K562 (cell line): ENCODE data around the gene DENND4C. TPM values are rescaled to one million over a fixed set of nuclear protein-coding genes. Genes with fewer than 3 reads are reported as not detected.
A peak's percentile ranks its signal among the peaks of the same experiment; 100 is the strongest.
"Not testable (repeated sequence)": the region's sequence is repeated elsewhere in the genome, so short reads cannot be mapped to it uniquely, and the experiment has no call there.

Experiments
- ATAC-seq: fragments of 200-7000 bp; cut with Tn5 transposase; 3 replicates; pipeline ENCODE4 v1.9.1; 2020; ENCODE audit warnings: moderate library complexity
- BruUV-seq: library from RNA; stranded (reverse); fragments of 400-500 nt; replicated peaks from 2 replicates; lab custom pipeline; 2021; lab: Mats Ljungman, UMichigan
- CTCF ChIA-PET: fragments of 300-600 bp; formaldehyde crosslinking; extraction: SDS; loops from one replicate; lab custom pipeline; 2021; ENCODE audit warnings: low intra/inter-chr PET ratio; lab: Yijun Ruan, JAX
- POLR2A ChIA-PET: fragments of 300-600, 350-650 bp; sonication (Branson Sonifier 250); formaldehyde crosslinking; extraction: SDS; loops from one replicate; lab custom pipeline; 2021; ENCODE audit warnings: antibody characterized with exemption, inconsistent platforms; lab: Yijun Ruan, JAX
- DNase-seq, 4 experiments: peaks; one replicate each; pipeline versions ENCODE4 v3.0.0 to v3.0.0-alpha.2; 2011 to 2018; ENCODE audit warnings: low spot score in 3 of 4, mixed read lengths in 3 of 4; ENCODE audit errors: extremely low read depth in 1 of 4
- FAIRE-seq: peaks from 2 replicates; lab custom pipeline; 2011; peaks lifted over from hg19 to GRCh38; lab: Jason Lieb, UNC
- H2AFZ ChIP-seq: 2 replicates; pipeline ENCODE4 v1.6.0; 2011; ENCODE audit warnings: low read depth, low read length, control low read depth, inconsistent platforms
- H3K27ac ChIP-seq: fragments of 200-600 bp; 3 replicates; pipeline ENCODE4 v1.8.0; 2011; ENCODE audit warnings: low read depth, mild to moderate bottlenecking, control low read depth, inconsistent platforms, low read length, moderate library complexity, mixed read lengths; ENCODE audit errors: extremely low read depth
- H3K27me3 ChIP-seq, 2 experiments: fragments of 300-600 bp in 1 of 2; 2 replicates in 1 of 2; 3 replicates in 1 of 2; pipeline versions ENCODE4 v1.6.0 to v1.8.0; 2011; ENCODE audit warnings: inconsistent platforms in 2 of 2, low read length in 2 of 2, mild to moderate bottlenecking in 1 of 2, mixed read lengths in 1 of 2, moderate library complexity in 1 of 2; ENCODE audit not compliant: control insufficient read depth in 2 of 2, insufficient read depth in 2 of 2
- H3K36me3 ChIP-seq: fragments of 300-600 bp; 3 replicates; pipeline ENCODE4 v1.8.0; 2011; ENCODE audit warnings: mild to moderate bottlenecking, low read length, inconsistent platforms; ENCODE audit not compliant: control insufficient read depth, insufficient read depth
- H3K4me1 ChIP-seq, 2 experiments: fragments of 200-600 bp in 1 of 2; replicated peaks in 1 of 2; 2 replicates in 1 of 2; 3 replicates in 1 of 2; pipeline versions ENCODE4 v1.5.1 to v1.8.0; 2011; ENCODE audit warnings: inconsistent platforms in 2 of 2, low read length in 2 of 2, mild to moderate bottlenecking in 1 of 2, mixed read lengths in 1 of 2, moderate library complexity in 1 of 2; ENCODE audit not compliant: control insufficient read depth in 2 of 2, insufficient read depth in 2 of 2
- H3K4me2 ChIP-seq: 2 replicates; pipeline ENCODE4 v1.6.1; 2011; ENCODE audit warnings: low read length, control low read depth, inconsistent platforms, mixed read lengths; ENCODE audit not compliant: insufficient read depth
- H3K4me3 ChIP-seq: fragments of 200-600 bp; sonication (generic), shearing (Covaris generic); 2 replicates; pipeline ENCODE4 v1.5.1; 2016; ENCODE audit warnings: control low read depth, inconsistent platforms
- H3K79me2 ChIP-seq: fragments of 200-600 bp; 3 replicates; pipeline ENCODE4 v1.8.0; 2011; ENCODE audit warnings: low read length, inconsistent platforms; ENCODE audit not compliant: control insufficient read depth, insufficient read depth
- H3K9ac ChIP-seq, 2 experiments: 2 replicates each; pipeline versions ENCODE4 v1.6.0 to v1.6.1; 2011; ENCODE audit warnings: low read depth in 2 of 2, low read length in 2 of 2, control low read depth in 1 of 2, inconsistent platforms in 1 of 2, mild to moderate bottlenecking in 1 of 2, mixed read lengths in 1 of 2; ENCODE audit not compliant: insufficient read depth in 1 of 2
- H3K9me1 ChIP-seq: one replicate; pipeline ENCODE4 v1.6.0; 2011; ENCODE audit warnings: inconsistent platforms, mild to moderate bottlenecking, low read length, moderate library complexity; ENCODE audit not compliant: control insufficient read depth, insufficient read depth
- H3K9me3 ChIP-seq: replicated peaks from 2 replicates; pipeline ENCODE4 v1.5.1; 2011; ENCODE audit warnings: low read depth, low read length, inconsistent platforms; ENCODE audit not compliant: control insufficient read depth, insufficient read depth
- H4K20me1 ChIP-seq: replicated peaks from 2 replicates; pipeline ENCODE4 v1.6.1; 2011; ENCODE audit warnings: low read length, inconsistent platforms, mixed read lengths; ENCODE audit not compliant: control insufficient read depth, insufficient read depth
- HLTF ChIP-seq: fragments of 450-650 bp; IDR thresholded peaks from 2 replicates; pipeline ENCODE4 v1.6.1; 2016
- MBD2 ChIP-seq: sonication (generic); IDR thresholded peaks from 2 replicates; pipeline ENCODE4 v1.6.1; 2016; ENCODE audit warnings: low read depth, borderline replicate concordance
- NUFIP1 ChIP-seq: fragments of 450-650 bp; IDR thresholded peaks from 2 replicates; pipeline ENCODE4 v1.6.1; 2018; ENCODE audit not compliant: partially characterized antibody
- PBX2 ChIP-seq, 2 experiments: IDR thresholded peaks in 1 of 2; conservative IDR thresholded peaks in 1 of 2; 2 replicates each; pipeline ENCODE4 v1.6.1; 2016; ENCODE audit warnings: low read depth in 2 of 2, mild to moderate bottlenecking in 1 of 2, missing compliant biosample characterization in 1 of 2, missing genetic modification characterization in 1 of 2, moderate library complexity in 1 of 2
- ZNF121 ChIP-seq: sonication (generic); formaldehyde crosslinking; conservative IDR thresholded peaks from 2 replicates; pipeline ENCODE4 v1.8.0; 2022; ENCODE audit warnings: missing genetic modification reagents
- ZNF589 ChIP-seq: fragments of 200-800 bp; sonication (Bioruptor generic); IDR thresholded peaks from 2 replicates; pipeline ENCODE4 v1.6.1; 2016; ENCODE audit warnings: low read depth, missing genetic modification characterization, missing compliant biosample characterization
- WGBS: fragments of 100-300 bp; shearing (Covaris generic); methylation state at CpG from one replicate; pipeline ENCODE4 v1.1.6; 2016; ENCODE audit warnings: low coverage, mixed read lengths; ENCODE audit not compliant: insufficient coverage; ENCODE audit errors: missing lambda C conversion rate; 5-methylcytosine and 5-hydroxymethylcytosine counted together
- in situ Hi-C: fragments of 300-500 bp; cut with MboI; formaldehyde crosslinking; loops from 4 replicates; pipeline ENCODE4 v1.15.0; 2018; ENCODE audit warnings: inconsistent platforms, mixed read lengths
- intact Hi-C: fragments of 100-400 bp; cut with micrococcal nuclease; formaldehyde crosslinking; loops from 2 replicates; pipeline ENCODE4 v1.14.2; 2022
- polyA plus RNA-seq, 8 experiments: library from polyadenylated mRNA; depleted of rRNA in 4 of 8; stranded (reverse) in 5 of 8; unstranded in 3 of 8; fragments of >200 nt; fragmentation: Nextera tagmentation in 2 of 8; fragmentation: Illumina TruSeq in 1 of 8; extraction: Ambion mirVana in 2 of 8; extraction: Trizol in 1 of 8; gene quantifications; 2 replicates each; pipeline versions ENCODE4 v1.2.1 to v1.2.3, GENCODE V29; 2011 to 2014; ENCODE audit warnings: inconsistent platforms in 1 of 8, missing spikeins in 1 of 8
- total RNA-seq, 7 experiments: library from RNA; depleted of rRNA in 6 of 7; stranded (reverse); fragments of >200 nt in 6 of 7; fragmentation: Illumina TruSeq in 2 of 7; extraction: Trizol in 2 of 7; gene quantifications; 2 replicates each; pipeline versions ENCODE4 v1.2.1 to v1.2.3, GENCODE V29; 2011 to 2021; ENCODE audit warnings: low replicate concordance in 1 of 7

DENND4C gene
- total and polyA plus RNA-seq, 9 of the 15 experiments (the other 6 are each of a cell fraction or from before 2014, with no cell fraction given) = 4.8 to 31.8 (median 13.9) TPM

- POLR2A ChIA-PET = no interaction called here
- FAIRE-seq (no peak), ATAC-seq (no peak), DNase-seq (no peak)
- intact Hi-C loops = no loop called here
- H3K9me3 ChIP-seq = no peaks in the 10 kb centered on the region
- no peaks in the 10 kb centered on the region for H3K36me3 ChIP-seq
- H3K9me1 ChIP-seq = no peaks in the 10 kb centered on the region
- no TSS peak for BruUV-seq
- no peak overlapping the region for H3K4me3 ChIP-seq
- no peak overlapping the region for H3K9ac ChIP-seq
- in situ Hi-C loops = no loop called here
- no peak overlapping the region for H3K4me2 ChIP-seq
- TF ChIP-seq HLTF (no peak), PBX2 (CRISPR knock-in tag; IDR thresholded peaks at IDR 0.05; ENCODE audit: low read depth) (no peak), PBX2 (tag; conservative IDR thresholded peaks at IDR 0.05; ENCODE audit: low read depth) (no peak), ZNF121 (peak; percentile 87), ZNF589 (no peak), NUFIP1 (no peak), MBD2 (no peak)
- peaks cover 42% of the 10 kb centered on the region for H3K79me2 ChIP-seq
- CTCF ChIA-PET = no interaction called here
- H4K20me1 ChIP-seq = no peaks in the 10 kb centered on the region
- H3K27me3 ChIP-seq = no peaks in the 10 kb centered on the region
- no peak overlapping the region for H3K27ac ChIP-seq
- no peak overlapping the region for H2AFZ ChIP-seq
- H3K4me1 ChIP-seq = no peaks in the 10 kb centered on the region; a peak in 1 of 5 replicates
These were observed 25.3 kb downstream of the DENND4C start for GRCh38 chr9:19255821-19256220.

GRCh38 chr9:19259665-19260255 is 29.3 kb downstream of the DENND4C start:
- H3K27ac ChIP-seq, ATAC-seq, H2AFZ ChIP-seq, DNase-seq, in situ Hi-C loops, H3K9me1 ChIP-seq, H3K9ac ChIP-seq, CTCF ChIA-PET, H3K4me2 ChIP-seq, POLR2A ChIA-PET, H3K36me3 ChIP-seq, FAIRE-seq, H3K9me3 ChIP-seq, H3K27me3 ChIP-seq, BruUV-seq, intact Hi-C loops, H3K4me3 ChIP-seq, H3K4me1 ChIP-seq, H4K20me1 ChIP-seq: not testable (repeated sequence)
- peaks cover 48% of the 10 kb centered on the region for H3K79me2 ChIP-seq
- WGBS = 84% methylated on average over 6 of the region's 8 CpGs
